Measurements from ENCODE around the gene C6orf136. TPM values are rescaled to one million over a fixed set of nuclear protein-coding genes. Genes with fewer than 3 reads are reported as not detected.
A peak's percentile ranks its signal among the peaks of the same experiment; 100 is the strongest.

C6orf136 gene
- total and polyA plus RNA-seq, 4 donors: 8.5 to 51.1 (median 23.7) TPM

- WGBS (ENCODE audit: insufficient coverage): 96% methylated on average over 13 of the region's 13 CpGs
- H3K4me1 ChIP-seq (ENCODE audit: control insufficient read depth, insufficient read depth, low read length): no peaks in the 10 kb centered on the region
- H3K4me3 ChIP-seq (ENCODE audit: low read depth, low read length): no peak overlapping the region
- H3K36me3 ChIP-seq (ENCODE audit: control insufficient read depth, insufficient read depth, low read length): peaks cover 85% of the 10 kb centered on the region
- DNase-seq (ENCODE audit: low read depth in 4 of 6, low spot score in 6 of 6): no peak
- no peak overlapping the region for H3K27ac ChIP-seq (ENCODE audit: low read depth, low read length)
- H3K27me3 ChIP-seq (ENCODE audit: control insufficient read depth, insufficient read depth, low read length): no peaks in the 10 kb centered on the region
- H3K9me3 ChIP-seq (ENCODE audit: control insufficient read depth, insufficient read depth, low read length): no peaks in the 10 kb centered on the region
These were observed 43.0 kb upstream of the C6orf136 start for GRCh38 chr6:30603961-30604360.

- Histone ChIP-seq H3K4me1 (ENCODE audit: control insufficient read depth, insufficient read depth, low read length) (peaks cover 3% of the 10 kb centered on the region), H3K36me3 (ENCODE audit: control insufficient read depth, insufficient read depth, low read length) (peaks cover 36% of the 10 kb centered on the region), H3K27me3 (ENCODE audit: control insufficient read depth, insufficient read depth, low read length) (no peaks in the 10 kb centered on the region), H3K9me3 (ENCODE audit: control insufficient read depth, insufficient read depth, low read length) (no peaks in the 10 kb centered on the region), H3K27ac (ENCODE audit: low read depth, low read length) (no peak overlapping the region), H3K4me3 (ENCODE audit: low read depth, low read length) (no peak overlapping the region)
- no peak for DNase-seq (ENCODE audit: low read depth in 4 of 6, low spot score in 6 of 6)
- WGBS (ENCODE audit: insufficient coverage): no CpG with 5 or more reads among the region's 4 CpGs
These were observed 36.9 kb upstream of the C6orf136 start for GRCh38 chr6:30610065-30610464.

GRCh38 chr6:30611150-30611855 is 35.6 kb upstream of the C6orf136 start:
- H3K36me3 ChIP-seq (ENCODE audit: control insufficient read depth, insufficient read depth, low read length): peaks cover 24% of the 10 kb centered on the region
- WGBS (ENCODE audit: insufficient coverage): 86% methylated on average over 5 of the region's 9 CpGs
- no peaks in the 10 kb centered on the region for H3K9me3 ChIP-seq (ENCODE audit: control insufficient read depth, insufficient read depth, low read length)
- no peak for DNase-seq (ENCODE audit: low read depth in 4 of 6, low spot score in 6 of 6)
- H3K27me3 ChIP-seq (ENCODE audit: control insufficient read depth, insufficient read depth, low read length): no peaks in the 10 kb centered on the region
- no peak overlapping the region for H3K27ac ChIP-seq (ENCODE audit: low read depth, low read length)
- no peak overlapping the region for H3K4me3 ChIP-seq (ENCODE audit: low read depth, low read length)
- H3K4me1 ChIP-seq (ENCODE audit: control insufficient read depth, insufficient read depth, low read length): peaks cover 3% of the 10 kb centered on the region

- no peak for DNase-seq (ENCODE audit: low read depth in 4 of 6, low spot score in 6 of 6)
- Histone ChIP-seq H3K4me1 (ENCODE audit: control insufficient read depth, insufficient read depth, low read length) (peaks cover 3% of the 10 kb centered on the region), H3K9me3 (ENCODE audit: control insufficient read depth, insufficient read depth, low read length) (no peaks in the 10 kb centered on the region), H3K27ac (ENCODE audit: low read depth, low read length) (no peak overlapping the region), H3K4me3 (ENCODE audit: low read depth, low read length) (no peak overlapping the region), H3K27me3 (ENCODE audit: control insufficient read depth, insufficient read depth, low read length) (no peaks in the 10 kb centered on the region), H3K36me3 (ENCODE audit: control insufficient read depth, insufficient read depth, low read length) (peaks cover 24% of the 10 kb centered on the region)
- no CpG with 5 or more reads among the region's 2 CpGs for WGBS (ENCODE audit: insufficient coverage)
These were observed 35.1 kb upstream of the C6orf136 start for GRCh38 chr6:30611856-30612194.

- H3K36me3 ChIP-seq (ENCODE audit: control insufficient read depth, insufficient read depth, low read length): peaks cover 26% of the 10 kb centered on the region
- H3K4me3 ChIP-seq (ENCODE audit: low read depth, low read length): no peak overlapping the region
- H3K9me3 ChIP-seq (ENCODE audit: control insufficient read depth, insufficient read depth, low read length): no peaks in the 10 kb centered on the region
- no CpG with 5 or more reads among the region's 1 CpG for WGBS (ENCODE audit: insufficient coverage)
- peak overlapping the region; percentile 74 for H3K27ac ChIP-seq (ENCODE audit: low read depth, low read length)
- H3K4me1 ChIP-seq (ENCODE audit: control insufficient read depth, insufficient read depth, low read length): peaks cover 3% of the 10 kb centered on the region
- DNase-seq (ENCODE audit: low read depth in 4 of 6, low spot score in 6 of 6): peak in 2 of 6 donors; percentile 43 to 57
- H3K27me3 ChIP-seq (ENCODE audit: control insufficient read depth, insufficient read depth, low read length): no peaks in the 10 kb centered on the region
These were observed 34.7 kb upstream of the C6orf136 start for GRCh38 chr6:30612213-30612612.

GRCh38 chr6:30612687-30613248 is 34.2 kb upstream of the C6orf136 start:
- Histone ChIP-seq H3K4me3 (ENCODE audit: low read depth, low read length) (no peak overlapping the region), H3K27ac (ENCODE audit: low read depth, low read length) (peak overlapping the region; percentile 74), H3K36me3 (ENCODE audit: control insufficient read depth, insufficient read depth, low read length) (peaks cover 25% of the 10 kb centered on the region), H3K9me3 (ENCODE audit: control insufficient read depth, insufficient read depth, low read length) (no peaks in the 10 kb centered on the region), H3K4me1 (ENCODE audit: control insufficient read depth, insufficient read depth, low read length) (peaks cover 3% of the 10 kb centered on the region), H3K27me3 (ENCODE audit: control insufficient read depth, insufficient read depth, low read length) (no peaks in the 10 kb centered on the region)
- WGBS (ENCODE audit: insufficient coverage): 67% methylated on average over 4 of the region's 6 CpGs
- DNase-seq (ENCODE audit: low read depth in 4 of 6, low spot score in 6 of 6): peak in 1 of 6 donors; percentile 51

- H3K9me3 ChIP-seq (ENCODE audit: control insufficient read depth, insufficient read depth, low read length): no peaks in the 10 kb centered on the region
- H3K4me3 ChIP-seq (ENCODE audit: low read depth, low read length): no peak overlapping the region
- peaks cover 5% of the 10 kb centered on the region for H3K4me1 ChIP-seq (ENCODE audit: control insufficient read depth, insufficient read depth, low read length)
- no peaks in the 10 kb centered on the region for H3K27me3 ChIP-seq (ENCODE audit: control insufficient read depth, insufficient read depth, low read length)
- peaks cover 18% of the 10 kb centered on the region for H3K36me3 ChIP-seq (ENCODE audit: control insufficient read depth, insufficient read depth, low read length)
- no peak for DNase-seq (ENCODE audit: low read depth in 4 of 6, low spot score in 6 of 6)
- peak overlapping the region; percentile 74 for H3K27ac ChIP-seq (ENCODE audit: low read depth, low read length)
These were observed 33.5 kb upstream of the C6orf136 start for GRCh38 chr6:30613251-30614043.

- 20% methylated on average over 3 of the region's 8 CpGs for WGBS (ENCODE audit: insufficient coverage)
- no peak for DNase-seq (ENCODE audit: low read depth in 4 of 6, low spot score in 6 of 6)
These were observed 32.7 kb upstream of the C6orf136 start for GRCh38 chr6:30614044-30614842.

GRCh38 chr6:30614843-30615218 is 32.1 kb upstream of the C6orf136 start:
- Histone ChIP-seq H3K36me3 (ENCODE audit: control insufficient read depth, insufficient read depth, low read length) (peaks cover 15% of the 10 kb centered on the region), H3K4me1 (ENCODE audit: control insufficient read depth, insufficient read depth, low read length) (peaks cover 11% of the 10 kb centered on the region), H3K27ac (ENCODE audit: low read depth, low read length) (peak overlapping the region; percentile 99), H3K9me3 (ENCODE audit: control insufficient read depth, insufficient read depth, low read length) (no peaks in the 10 kb centered on the region), H3K4me3 (ENCODE audit: low read depth, low read length) (peak overlapping the region; percentile 96), H3K27me3 (ENCODE audit: control insufficient read depth, insufficient read depth, low read length) (no peaks in the 10 kb centered on the region)
- WGBS (ENCODE audit: insufficient coverage): no CpG with 5 or more reads among the region's 6 CpGs
- peak; percentile 87 to 100 (median 95) for DNase-seq (ENCODE audit: low read depth in 4 of 6, low spot score in 6 of 6)

More at GRCh38 chr6:30614044-30614842, 32.7 kb upstream of the C6orf136 start:
- Histone ChIP-seq H3K4me1 (ENCODE audit: control insufficient read depth, insufficient read depth, low read length) (peaks cover 11% of the 10 kb centered on the region), H3K27ac (ENCODE audit: low read depth, low read length) (peak overlapping the region; percentile 99), H3K36me3 (ENCODE audit: control insufficient read depth, insufficient read depth, low read length) (peaks cover 12% of the 10 kb centered on the region), H3K4me3 (ENCODE audit: low read depth, low read length) (peak overlapping the region; percentile 96), H3K9me3 (ENCODE audit: control insufficient read depth, insufficient read depth, low read length) (no peaks in the 10 kb centered on the region), H3K27me3 (ENCODE audit: control insufficient read depth, insufficient read depth, low read length) (no peaks in the 10 kb centered on the region)
